Kidney epithelial cell (primary cell): ENCODE results near the gene SSC4D. TPM values are rescaled to one million over a fixed set of nuclear protein-coding genes. Genes with fewer than 3 reads are reported as not detected.
"Not testable (repeated sequence)": the region's sequence is repeated elsewhere in the genome, so short reads cannot be mapped to it uniquely, and the experiment has no call there.

Source experiments
- DNase-seq: peaks from one replicate; pipeline ENCODE4 v3.0.0-alpha.2; 2010; ENCODE audit warnings: low read depth
- H3K27me3 ChIP-seq: 2 replicates; pipeline ENCODE4 v1.6.0; 2011; ENCODE audit warnings: low read length; ENCODE audit not compliant: control insufficient read depth, insufficient read depth
- H3K36me3 ChIP-seq: 2 replicates; pipeline ENCODE4 v1.5.1; 2011; ENCODE audit warnings: low read length; ENCODE audit not compliant: control insufficient read depth, insufficient read depth
- H3K4me3 ChIP-seq: 2 replicates; pipeline ENCODE4 v1.5.1; 2011; ENCODE audit warnings: low read depth, mild to moderate bottlenecking, control low read depth, low read length
- total RNA-seq: library from RNA; depleted of rRNA; stranded (reverse); fragments of >200 nt; gene quantifications from 2 replicates; pipeline ENCODE4 v1.2.3, GENCODE V29; 2015
- TF ChIP-seq, protein P1 (sequence below): IDR thresholded peaks from 2 replicates; pipeline ENCODE4 v1.5.1; 2011; ENCODE audit warnings: mild to moderate bottlenecking, moderate library complexity, low read length, control low read depth, inconsistent platforms; ENCODE audit not compliant: insufficient read depth, poor library complexity, severe bottlenecking

The SSC4D gene
- total RNA-seq, 1 donor from 2014 or later = 6.4 TPM

DNA sequence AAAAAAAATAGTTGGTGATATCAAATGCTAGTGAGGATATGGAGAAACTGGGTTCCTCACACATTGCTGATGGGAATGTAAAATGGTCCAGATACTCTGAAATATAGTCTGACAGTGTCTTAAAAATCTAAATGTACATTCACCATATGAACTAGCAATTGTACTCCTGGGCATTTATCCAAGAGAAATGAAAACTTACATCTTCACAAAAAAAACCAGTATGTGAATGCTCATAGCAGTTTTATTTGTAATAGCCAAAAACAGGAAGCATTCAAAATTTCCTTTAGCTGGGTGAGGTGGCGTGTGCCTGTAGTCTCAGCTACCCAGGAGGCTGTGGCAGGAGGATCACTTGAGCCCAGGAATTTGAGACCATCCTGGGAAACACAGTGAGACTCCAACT is 2.1 kb upstream of the SSC4D start:
- DNase-seq = no peak
- no peak overlapping the region for H3K4me3 ChIP-seq
- TF ChIP-seq, protein P1, sequence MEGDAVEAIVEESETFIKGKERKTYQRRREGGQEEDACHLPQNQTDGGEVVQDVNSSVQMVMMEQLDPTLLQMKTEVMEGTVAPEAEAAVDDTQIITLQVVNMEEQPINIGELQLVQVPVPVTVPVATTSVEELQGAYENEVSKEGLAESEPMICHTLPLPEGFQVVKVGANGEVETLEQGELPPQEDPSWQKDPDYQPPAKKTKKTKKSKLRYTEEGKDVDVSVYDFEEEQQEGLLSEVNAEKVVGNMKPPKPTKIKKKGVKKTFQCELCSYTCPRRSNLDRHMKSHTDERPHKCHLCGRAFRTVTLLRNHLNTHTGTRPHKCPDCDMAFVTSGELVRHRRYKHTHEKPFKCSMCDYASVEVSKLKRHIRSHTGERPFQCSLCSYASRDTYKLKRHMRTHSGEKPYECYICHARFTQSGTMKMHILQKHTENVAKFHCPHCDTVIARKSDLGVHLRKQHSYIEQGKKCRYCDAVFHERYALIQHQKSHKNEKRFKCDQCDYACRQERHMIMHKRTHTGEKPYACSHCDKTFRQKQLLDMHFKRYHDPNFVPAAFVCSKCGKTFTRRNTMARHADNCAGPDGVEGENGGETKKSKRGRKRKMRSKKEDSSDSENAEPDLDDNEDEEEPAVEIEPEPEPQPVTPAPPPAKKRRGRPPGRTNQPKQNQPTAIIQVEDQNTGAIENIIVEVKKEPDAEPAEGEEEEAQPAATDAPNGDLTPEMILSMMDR = no peak

DNA sequence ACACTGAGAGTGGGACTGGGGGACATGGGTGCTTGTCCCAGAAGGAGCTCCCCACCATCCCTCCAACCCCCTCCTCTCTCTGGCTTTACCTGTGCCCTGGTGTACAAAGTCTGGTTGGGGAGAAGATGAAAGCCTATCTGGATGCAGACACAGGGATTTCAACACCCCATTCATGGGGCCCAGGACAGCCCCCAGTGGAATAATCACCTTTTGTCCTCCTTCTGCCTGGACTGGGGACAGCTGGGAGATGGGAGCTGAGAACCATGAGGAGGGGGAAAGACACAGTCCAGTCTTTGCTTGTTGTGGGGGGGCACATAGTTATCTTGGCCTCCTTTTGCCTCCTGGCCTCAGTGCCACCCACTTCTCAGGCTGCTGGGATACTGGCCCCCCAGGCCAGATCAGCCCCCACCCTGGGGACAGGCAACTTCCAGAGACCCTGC is 1.4 kb downstream of the SSC4D start:
- no peak overlapping the region for H3K4me3 ChIP-seq
- TF ChIP-seq, protein P1 = no peak
- no peaks in the 10 kb centered on the region for H3K27me3 ChIP-seq
- H3K36me3 ChIP-seq = no peaks in the 10 kb centered on the region
- DNase-seq = no peak

More for the DNA sequence above, 2.1 kb upstream of the SSC4D start:
- H3K27me3 ChIP-seq = no peaks in the 10 kb centered on the region
- H3K36me3 ChIP-seq = no peaks in the 10 kb centered on the region

DNA sequence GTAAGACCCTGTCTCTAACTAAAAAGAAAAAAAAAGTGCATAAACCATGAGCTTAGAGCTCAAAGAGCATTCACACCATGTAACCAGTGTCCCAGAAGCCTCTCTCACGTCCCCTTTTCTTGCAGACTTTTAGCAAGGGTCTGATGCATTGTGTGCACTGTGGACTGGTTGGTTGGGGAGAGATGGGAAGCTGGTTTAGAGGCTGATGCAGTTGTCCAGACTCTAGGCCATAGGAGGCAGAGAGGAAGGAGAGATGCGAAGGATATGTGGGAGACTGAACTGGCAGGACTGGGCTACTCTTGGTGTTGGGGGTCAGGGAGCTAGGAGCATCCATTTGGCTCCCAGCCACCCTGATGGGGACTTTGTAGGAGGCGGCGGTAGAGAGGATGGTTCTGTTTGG is 1.8 kb downstream of the SSC4D start:
- Histone ChIP-seq H3K36me3 (no peaks in the 10 kb centered on the region), H3K4me3 (no peak overlapping the region), H3K27me3 (no peaks in the 10 kb centered on the region)
- TF ChIP-seq, protein P1 = no peak
- no peak for DNase-seq

DNA sequence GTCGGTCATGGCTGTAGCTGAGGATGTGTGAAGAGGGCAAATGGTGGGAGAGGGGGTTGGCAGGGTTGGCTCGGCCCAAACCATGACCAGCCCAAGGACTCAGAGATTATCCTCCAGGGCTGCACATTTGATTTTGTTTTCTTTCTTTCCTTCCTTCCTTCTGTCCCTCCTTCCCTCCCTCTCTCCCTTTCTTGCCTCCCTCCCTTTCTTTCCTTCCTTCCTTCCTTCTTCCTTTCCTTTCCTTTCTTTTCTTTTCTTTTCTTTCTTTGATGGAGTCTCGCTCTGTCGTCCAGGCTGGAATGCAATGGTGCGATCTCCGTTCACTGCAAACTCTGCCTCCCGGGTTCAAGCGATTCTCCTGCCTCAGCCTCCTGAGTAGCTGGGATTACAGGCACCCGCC is 3.8 kb downstream of the SSC4D start:
- Histone ChIP-seq H3K27me3 (no peaks in the 10 kb centered on the region), H3K36me3 (no peaks in the 10 kb centered on the region), H3K4me3 (no peak overlapping the region)
- TF ChIP-seq, protein P1 = no peak
- no peak for DNase-seq

DNA sequence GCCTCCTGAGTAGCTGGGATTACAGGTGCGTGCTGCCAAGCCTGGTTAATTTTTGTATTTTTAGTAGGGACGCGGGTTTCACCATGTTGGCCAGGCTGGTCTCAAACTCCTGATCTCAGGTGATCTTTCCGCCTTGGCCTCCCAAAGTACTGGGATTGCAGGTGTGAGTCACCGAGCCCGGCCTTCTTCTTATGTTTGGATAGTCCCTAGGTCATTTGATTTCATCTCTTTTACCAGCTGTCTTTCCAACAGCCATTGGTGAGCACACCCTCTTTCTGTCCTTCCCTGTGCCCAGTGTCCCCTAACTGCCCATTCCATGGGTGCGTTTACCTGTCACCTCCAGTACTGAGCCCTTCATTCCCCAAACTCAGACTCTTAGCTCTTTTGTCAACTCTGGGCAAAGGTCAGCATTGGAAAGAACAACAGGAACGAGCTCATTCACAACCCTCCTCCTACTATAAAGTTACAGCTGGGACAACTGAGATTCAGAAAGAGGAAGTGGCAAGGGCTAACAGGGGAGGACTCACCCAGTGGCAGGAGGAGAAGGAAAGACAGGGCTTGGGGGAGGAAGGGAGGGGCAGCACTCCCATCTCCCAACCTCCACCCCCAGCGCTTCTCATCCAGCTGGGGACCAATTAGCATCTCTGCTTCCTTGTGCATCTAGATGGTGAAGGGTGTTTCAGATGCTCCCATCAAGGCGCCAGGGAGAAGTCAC is 5.6 kb downstream of the SSC4D start:
- Histone ChIP-seq H3K27me3 (no peaks in the 10 kb centered on the region), H3K36me3 (no peaks in the 10 kb centered on the region), H3K4me3 (no peak overlapping the region)
- TF ChIP-seq, protein P1 = no peak
- DNase-seq = no peak

DNA sequence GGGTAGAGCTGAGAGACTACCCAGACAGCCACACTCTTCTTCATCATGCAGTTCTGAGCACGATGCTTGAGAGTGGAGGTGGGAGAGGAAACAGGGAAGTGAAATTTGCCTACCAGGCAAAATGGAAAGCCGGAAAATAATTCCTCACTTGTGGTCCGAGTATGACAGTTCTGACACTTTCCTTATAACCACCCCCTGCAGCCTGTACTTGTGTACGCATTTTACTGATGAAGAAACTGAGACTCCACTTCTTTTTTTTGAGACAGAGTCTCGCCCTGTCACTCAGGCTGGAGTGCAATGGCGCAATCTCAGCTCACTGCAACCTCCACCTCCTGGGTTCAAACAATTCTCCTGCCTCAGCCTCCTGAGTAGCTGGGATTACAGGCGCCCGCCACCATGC is 6.4 kb downstream of the SSC4D start:
- DNase-seq, H3K36me3 ChIP-seq, H3K27me3 ChIP-seq, H3K4me3 ChIP-seq: not testable (repeated sequence)
